Measurements from ENCODE around the gene TRIML2.

- no peak for TF ChIP-seq CTCF (IDR thresholded peaks at IDR 0.05; ENCODE audit: low read depth, low read length)
- no peak for TF ChIP-seq EZH2phosphoT487 (IDR thresholded peaks at IDR 0.05; ENCODE audit: low read depth)
Observed at GRCh38 chr4:188146618-188147017, 37.2 kb upstream of the TRIML2 start.
